ENCODE measurements around the gene BRD9.

BRD9 gene

DNA sequence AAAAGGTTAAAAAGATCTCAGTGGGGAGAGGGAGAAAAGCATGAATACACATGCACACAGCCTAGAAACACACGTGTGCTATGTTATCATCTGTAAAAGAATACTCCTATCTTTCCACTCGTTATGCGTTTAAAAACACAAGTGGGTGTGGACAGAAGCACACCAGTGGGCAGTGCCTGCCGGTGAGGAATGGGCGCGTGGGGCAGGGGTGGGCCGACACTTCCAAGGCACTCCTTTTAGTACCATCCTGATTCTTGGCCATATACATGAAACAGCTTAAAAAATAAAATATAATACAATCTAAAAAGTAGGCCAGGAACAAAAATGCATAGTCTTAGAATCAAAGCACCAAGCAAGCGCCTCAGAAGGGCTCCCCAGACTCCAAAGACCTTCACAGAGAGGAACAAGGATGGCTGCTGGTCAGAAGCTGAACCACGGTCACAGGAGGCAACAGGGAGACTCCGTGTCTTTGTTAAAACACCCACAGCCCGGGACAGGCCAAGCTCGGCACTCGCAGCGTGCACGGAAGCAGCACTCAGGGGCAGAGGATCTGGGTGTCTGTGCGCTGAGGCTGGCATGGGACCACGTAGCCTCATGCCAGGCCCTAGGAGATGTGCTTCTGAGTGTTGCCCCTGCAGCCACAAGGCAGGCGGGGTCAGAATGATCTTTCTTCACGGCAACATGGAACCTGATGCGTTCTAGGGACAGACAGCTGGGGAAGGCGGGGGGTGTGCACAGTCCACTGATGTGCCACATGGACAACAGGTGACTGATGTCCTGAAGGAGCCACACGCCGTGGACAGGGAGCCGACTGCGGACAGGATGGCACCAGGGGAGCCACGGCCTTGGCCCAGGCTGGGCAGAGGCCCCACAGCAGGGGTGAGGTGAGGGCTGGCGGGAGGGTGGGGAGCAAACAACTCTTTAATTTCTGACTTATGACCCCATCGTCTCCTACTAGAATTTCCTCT, 15.9 kb downstream of the BRD9 start:
- TF ChIP-seq, protein P1, sequence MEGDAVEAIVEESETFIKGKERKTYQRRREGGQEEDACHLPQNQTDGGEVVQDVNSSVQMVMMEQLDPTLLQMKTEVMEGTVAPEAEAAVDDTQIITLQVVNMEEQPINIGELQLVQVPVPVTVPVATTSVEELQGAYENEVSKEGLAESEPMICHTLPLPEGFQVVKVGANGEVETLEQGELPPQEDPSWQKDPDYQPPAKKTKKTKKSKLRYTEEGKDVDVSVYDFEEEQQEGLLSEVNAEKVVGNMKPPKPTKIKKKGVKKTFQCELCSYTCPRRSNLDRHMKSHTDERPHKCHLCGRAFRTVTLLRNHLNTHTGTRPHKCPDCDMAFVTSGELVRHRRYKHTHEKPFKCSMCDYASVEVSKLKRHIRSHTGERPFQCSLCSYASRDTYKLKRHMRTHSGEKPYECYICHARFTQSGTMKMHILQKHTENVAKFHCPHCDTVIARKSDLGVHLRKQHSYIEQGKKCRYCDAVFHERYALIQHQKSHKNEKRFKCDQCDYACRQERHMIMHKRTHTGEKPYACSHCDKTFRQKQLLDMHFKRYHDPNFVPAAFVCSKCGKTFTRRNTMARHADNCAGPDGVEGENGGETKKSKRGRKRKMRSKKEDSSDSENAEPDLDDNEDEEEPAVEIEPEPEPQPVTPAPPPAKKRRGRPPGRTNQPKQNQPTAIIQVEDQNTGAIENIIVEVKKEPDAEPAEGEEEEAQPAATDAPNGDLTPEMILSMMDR (IDR thresholded peaks at IDR 0.05; ENCODE audit: low read depth, low read length) = no peak
- TF ChIP-seq MYC (IDR thresholded peaks at IDR 0.05; ENCODE audit: low read depth, low read length) = no peak
- TF ChIP-seq, protein P2, sequence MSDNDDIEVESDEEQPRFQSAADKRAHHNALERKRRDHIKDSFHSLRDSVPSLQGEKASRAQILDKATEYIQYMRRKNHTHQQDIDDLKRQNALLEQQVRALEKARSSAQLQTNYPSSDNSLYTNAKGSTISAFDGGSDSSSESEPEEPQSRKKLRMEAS (IDR thresholded peaks at IDR 0.05; ENCODE audit: low read depth, low read length) = no peak
- TF ChIP-seq POLR2A (IDR thresholded peaks at IDR 0.05; ENCODE audit: extremely low read depth, insufficient read length) = no peak

DNA sequence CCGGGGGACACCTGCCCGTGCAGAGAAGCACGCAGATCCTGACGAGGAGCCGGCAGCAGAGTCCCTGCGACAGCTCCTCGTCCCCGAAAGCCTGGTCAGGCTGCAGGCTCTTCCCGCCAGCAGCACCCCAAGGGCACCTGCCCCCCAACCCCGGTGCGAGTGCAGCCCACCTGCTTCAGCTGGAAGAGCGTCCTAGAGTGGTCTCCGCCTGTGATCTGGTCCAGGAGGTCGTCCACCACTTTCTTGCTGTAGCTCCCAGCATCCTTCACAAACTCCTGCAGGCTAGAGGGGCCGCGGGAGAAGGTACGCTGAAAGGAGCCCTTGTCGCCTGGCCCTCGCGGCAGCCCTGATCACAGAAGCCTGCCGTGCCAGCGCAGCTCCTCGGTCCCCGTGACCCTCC, 16.7 kb downstream of the BRD9 start:
- no peak for DNase-seq (ENCODE audit: low read depth)
- TF ChIP-seq, protein P1 (IDR thresholded peaks at IDR 0.05; ENCODE audit: low read depth, low read length) = no peak
- no peak overlapping the region for H3K4me3 ChIP-seq (ENCODE audit: low read depth, low read length)

More for the DNA sequence above, 15.9 kb downstream of the BRD9 start:
- no peak overlapping the region for H3K4me3 ChIP-seq (ENCODE audit: low read depth, low read length)
- DNase-seq (ENCODE audit: low read depth) = no peak

DNA sequence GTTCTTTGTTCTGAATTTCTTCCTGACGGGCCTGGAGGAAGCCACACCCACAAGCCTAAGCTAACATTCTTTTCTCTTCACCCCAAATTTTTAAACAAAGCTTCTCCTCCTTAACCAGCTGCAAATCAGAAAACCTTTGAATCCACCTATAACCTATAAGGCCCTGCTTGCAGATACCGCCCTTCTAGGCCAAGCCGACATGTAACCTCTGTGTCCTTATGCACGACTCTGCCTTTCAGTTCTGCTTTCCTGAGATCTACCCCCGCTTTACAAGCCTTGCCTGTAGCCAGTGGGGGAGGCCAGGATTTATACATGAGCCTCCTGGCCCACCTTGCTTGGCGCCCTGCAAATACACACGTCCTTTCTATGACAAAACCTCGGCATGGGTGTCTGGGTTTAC, 19.3 kb downstream of the BRD9 start:
- no peak overlapping the region for H3K4me3 ChIP-seq (ENCODE audit: low read depth, low read length)
- no peak for TF ChIP-seq MYC (IDR thresholded peaks at IDR 0.05; ENCODE audit: low read depth, low read length)
- DNase-seq (ENCODE audit: low read depth) = no peak

DNA sequence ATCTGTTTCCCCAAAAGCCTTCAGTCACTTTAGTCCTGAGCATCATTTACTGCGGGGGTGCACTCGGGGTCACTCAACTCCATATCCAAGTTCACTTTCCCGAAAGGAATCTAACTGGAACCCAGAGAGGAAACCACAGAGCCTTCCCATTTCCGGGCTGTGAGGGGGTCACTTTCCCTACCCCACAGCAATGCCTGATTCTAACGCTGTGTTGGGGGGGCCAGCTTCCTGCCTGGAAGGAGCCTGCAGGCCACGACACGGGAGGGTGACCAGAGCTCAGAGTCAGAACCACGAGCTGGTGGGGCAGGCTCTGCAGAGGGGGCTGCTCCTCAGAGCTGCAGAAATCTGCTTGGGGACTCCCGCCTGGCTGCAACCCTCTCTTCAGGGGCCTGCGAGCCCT, 20.3 kb downstream of the BRD9 start:
- H3K4me3 ChIP-seq (ENCODE audit: low read depth, low read length) = no peak overlapping the region
- DNase-seq (ENCODE audit: low read depth) = no peak
- TF ChIP-seq POLR2A (IDR thresholded peaks at IDR 0.05; ENCODE audit: extremely low read depth, insufficient read length) (no peak), MYC (IDR thresholded peaks at IDR 0.05; ENCODE audit: low read depth, low read length) (no peak)
- TF ChIP-seq, protein P2 (IDR thresholded peaks at IDR 0.05; ENCODE audit: low read depth, low read length) = no peak
- TF ChIP-seq, protein P1 (IDR thresholded peaks at IDR 0.05; ENCODE audit: low read depth, low read length) = no peak

DNA sequence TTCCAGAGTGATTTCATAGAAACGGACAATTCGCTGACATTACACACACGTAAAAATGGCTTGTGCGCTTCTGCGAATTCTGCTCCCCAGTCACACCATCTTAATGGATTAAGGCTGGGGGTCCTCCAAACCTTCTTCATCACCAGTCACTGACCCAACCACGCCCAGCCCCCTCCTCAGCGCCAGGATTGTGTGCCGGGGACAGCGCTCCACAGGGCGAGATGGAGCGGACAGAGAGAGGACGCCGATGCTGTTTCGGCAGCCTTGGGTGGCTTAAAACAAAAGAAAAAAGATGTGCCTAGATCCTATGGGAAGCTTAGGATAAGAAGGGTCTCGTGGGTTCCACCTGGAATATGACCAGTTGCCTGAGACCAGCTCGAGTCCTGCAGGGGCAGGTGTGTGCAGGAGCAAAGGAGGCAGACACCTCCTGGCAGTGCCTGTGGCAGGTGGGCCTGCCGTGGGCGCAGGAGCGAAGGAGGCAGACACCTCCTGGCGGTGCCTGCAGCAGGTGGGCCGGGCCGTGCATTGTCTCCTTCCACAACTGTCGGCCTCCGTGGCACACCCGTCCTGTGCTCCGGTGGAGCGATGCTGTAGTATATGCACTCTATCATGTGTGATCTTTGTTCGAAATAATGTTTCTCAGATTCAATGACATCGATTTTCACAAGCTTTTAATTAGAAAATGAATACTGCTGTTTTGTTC, 20.9 kb downstream of the BRD9 start:
- TF ChIP-seq, protein P2 (IDR thresholded peaks at IDR 0.05; ENCODE audit: low read depth, low read length) = no peak
- no peak for TF ChIP-seq POLR2A (IDR thresholded peaks at IDR 0.05; ENCODE audit: extremely low read depth, insufficient read length)
- TF ChIP-seq MYC (IDR thresholded peaks at IDR 0.05; ENCODE audit: low read depth, low read length) = no peak
- TF ChIP-seq, protein P1 (IDR thresholded peaks at IDR 0.05; ENCODE audit: low read depth, low read length) = no peak
- DNase-seq (ENCODE audit: low read depth) = no peak
- H3K4me3 ChIP-seq (ENCODE audit: low read depth, low read length) = no peak overlapping the region

DNA sequence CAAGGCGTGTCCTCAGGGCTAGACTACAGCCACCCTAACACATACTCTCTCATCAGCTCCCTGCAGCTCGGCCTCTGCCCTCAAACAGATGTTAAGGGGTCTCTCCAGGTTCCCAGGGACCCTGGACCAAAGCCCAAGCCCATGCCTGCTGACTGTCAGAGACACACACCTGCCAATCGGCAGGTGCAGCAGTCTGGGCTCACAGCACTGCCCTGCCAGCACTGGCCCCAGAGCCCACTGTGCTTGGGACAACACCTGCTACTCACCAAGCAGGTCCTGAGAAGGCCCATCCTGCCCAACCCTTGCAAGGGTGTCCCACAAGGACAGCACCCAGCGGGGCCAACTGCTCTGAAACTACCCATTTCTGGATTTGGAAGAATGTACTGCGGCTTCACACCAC, 21.6 kb downstream of the BRD9 start:
- TF ChIP-seq, protein P2 (IDR thresholded peaks at IDR 0.05; ENCODE audit: low read depth, low read length) = no peak
- TF ChIP-seq, protein P1 (IDR thresholded peaks at IDR 0.05; ENCODE audit: low read depth, low read length) = no peak
- TF ChIP-seq MYC (IDR thresholded peaks at IDR 0.05; ENCODE audit: low read depth, low read length) (no peak), POLR2A (IDR thresholded peaks at IDR 0.05; ENCODE audit: extremely low read depth, insufficient read length) (no peak)
- no peak for DNase-seq (ENCODE audit: low read depth)

More for the DNA sequence above, 21.6 kb downstream of the BRD9 start:
- H3K4me3 ChIP-seq (ENCODE audit: low read depth, low read length) = no peak overlapping the region

Measured in NB4 (cell line).